Stomach smooth muscle (tissue), 2 donors: ENCODE results near the gene AHCYL2.

ENCODE experiments used
- H3K27ac ChIP-seq: one replicate; pipeline ENCODE4 v1.7.0; 2013; ENCODE audit warnings: mild to moderate bottlenecking, low read length, inconsistent platforms
- H3K27me3 ChIP-seq, 2 donors: one replicate each; pipeline ENCODE4 v1.7.0; 2013; ENCODE audit warnings: low read length in 2 of 2; ENCODE audit not compliant: insufficient read depth in 2 of 2, control insufficient read depth in 1 of 2
- H3K36me3 ChIP-seq, 2 donors: one replicate each; pipeline ENCODE4 v1.7.0; 2013; ENCODE audit warnings: low read length in 2 of 2; ENCODE audit not compliant: control insufficient read depth in 2 of 2, insufficient read depth in 2 of 2
- H3K4me1 ChIP-seq: one replicate; pipeline ENCODE4 v1.7.0; 2013; ENCODE audit warnings: low read length; ENCODE audit not compliant: control insufficient read depth, insufficient read depth
- H3K4me3 ChIP-seq, 2 donors: one replicate each; pipeline ENCODE4 v1.7.0; 2013; ENCODE audit warnings: low read length in 2 of 2
- H3K9ac ChIP-seq, 2 donors: one replicate each; pipeline ENCODE4 v1.7.0; 2013; ENCODE audit warnings: low read length in 2 of 2, mild to moderate bottlenecking in 1 of 2
- H3K9me3 ChIP-seq, 2 donors: one replicate each; pipeline ENCODE4 v1.7.0; 2013; ENCODE audit warnings: low read length in 2 of 2; ENCODE audit not compliant: control insufficient read depth in 2 of 2
- donor health status: healthy.
- donor health status: Pancreatic carcinoma.

AHCYL2 gene

GRCh38 chr7:129193892-129194291, 30.9 kb upstream of the AHCYL2 start:
- peaks cover 18% of the 10 kb centered on the region for H3K4me1 ChIP-seq
- no peak overlapping the region for H3K9ac ChIP-seq
- no peak overlapping the region for H3K27ac ChIP-seq
- no peaks in the 10 kb centered on the region for H3K9me3 ChIP-seq
- H3K27me3 ChIP-seq: no peaks in the 10 kb centered on the region
- H3K36me3 ChIP-seq: no peaks in the 10 kb centered on the region
- no peak overlapping the region for H3K4me3 ChIP-seq

- H3K9ac ChIP-seq: no peak overlapping the region
- no peak overlapping the region for H3K4me3 ChIP-seq
- H3K27me3 ChIP-seq: no peaks in the 10 kb centered on the region
- H3K27ac ChIP-seq: no peak overlapping the region
- H3K9me3 ChIP-seq: no peaks in the 10 kb centered on the region
- no peaks in the 10 kb centered on the region for H3K36me3 ChIP-seq
- H3K4me1 ChIP-seq: no peaks in the 10 kb centered on the region
These were observed 27.1 kb upstream of the AHCYL2 start for GRCh38 chr7:129197771-129198170.

GRCh38 chr7:129199406-129199805, 25.4 kb upstream of the AHCYL2 start:
- Histone ChIP-seq H3K9me3 (no peaks in the 10 kb centered on the region), H3K27me3 (no peaks in the 10 kb centered on the region), H3K4me3 (no peak overlapping the region), H3K27ac (no peak overlapping the region), H3K4me1 (no peaks in the 10 kb centered on the region), H3K9ac (no peak overlapping the region), H3K36me3 (no peaks in the 10 kb centered on the region)

- Histone ChIP-seq H3K9ac (no peak overlapping the region), H3K4me1 (no peaks in the 10 kb centered on the region), H3K9me3 (no peaks in the 10 kb centered on the region), H3K4me3 (no peak overlapping the region), H3K36me3 (peaks cover 0 to 15% of the 10 kb centered on the region in 2 donors), H3K27ac (no peak overlapping the region), H3K27me3 (no peaks in the 10 kb centered on the region)
These were observed 22.6 kb upstream of the AHCYL2 start for GRCh38 chr7:129202058-129202777.

- Histone ChIP-seq H3K36me3 (peaks cover 0 to 18% of the 10 kb centered on the region in 2 donors), H3K9me3 (no peaks in the 10 kb centered on the region), H3K4me1 (no peaks in the 10 kb centered on the region), H3K27ac (no peak overlapping the region), H3K4me3 (no peak overlapping the region), H3K27me3 (no peaks in the 10 kb centered on the region), H3K9ac (no peak overlapping the region)
These were observed 21.6 kb upstream of the AHCYL2 start for GRCh38 chr7:129203050-129203741.

GRCh38 chr7:129205126-129205818, 19.6 kb upstream of the AHCYL2 start:
- Histone ChIP-seq H3K9ac (no peak overlapping the region), H3K4me3 (no peak overlapping the region), H3K36me3 (peaks cover 3 to 18% of the 10 kb centered on the region in 2 donors), H3K27me3 (no peaks in the 10 kb centered on the region), H3K27ac (no peak overlapping the region), H3K4me1 (peaks cover under 1% of the 10 kb centered on the region), H3K9me3 (no peaks in the 10 kb centered on the region)

- Histone ChIP-seq H3K27ac (no peak overlapping the region), H3K4me3 (no peak overlapping the region), H3K27me3 (no peaks in the 10 kb centered on the region), H3K36me3 (peaks cover 3 to 20% of the 10 kb centered on the region in 2 donors), H3K9ac (no peak overlapping the region), H3K9me3 (no peaks in the 10 kb centered on the region), H3K4me1 (peaks cover 3% of the 10 kb centered on the region)
These were observed 18.6 kb upstream of the AHCYL2 start for GRCh38 chr7:129205987-129206785.

- H3K4me3 ChIP-seq: no peak overlapping the region
- H3K36me3 ChIP-seq: peaks cover 3 to 21% of the 10 kb centered on the region in 2 donors
- H3K9me3 ChIP-seq: no peaks in the 10 kb centered on the region
- peaks cover 3% of the 10 kb centered on the region for H3K4me1 ChIP-seq
- H3K27ac ChIP-seq: no peak overlapping the region
- H3K9ac ChIP-seq: no peak overlapping the region
- H3K27me3 ChIP-seq: no peaks in the 10 kb centered on the region
These were observed 16.2 kb upstream of the AHCYL2 start for GRCh38 chr7:129208667-129209066.

GRCh38 chr7:129209067-129209926, 15.5 kb upstream of the AHCYL2 start:
- H3K4me1 ChIP-seq: peaks cover 3% of the 10 kb centered on the region
- H3K9me3 ChIP-seq: no peaks in the 10 kb centered on the region
- no peak overlapping the region for H3K4me3 ChIP-seq
- H3K9ac ChIP-seq: no peak overlapping the region
- H3K27ac ChIP-seq: no peak overlapping the region
- no peaks in the 10 kb centered on the region for H3K27me3 ChIP-seq
- H3K36me3 ChIP-seq: peaks cover 3 to 21% of the 10 kb centered on the region in 2 donors
